ENCODE measurements around the gene WNK2. TPM values are rescaled to one million over a fixed set of nuclear protein-coding genes. Genes with fewer than 3 reads are reported as not detected.

The WNK2 gene
- total and polyA plus RNA-seq, 2 donors (not counting 3 experiments of a cell fraction or from before 2014, with no cell fraction given) = not detected

DNA sequence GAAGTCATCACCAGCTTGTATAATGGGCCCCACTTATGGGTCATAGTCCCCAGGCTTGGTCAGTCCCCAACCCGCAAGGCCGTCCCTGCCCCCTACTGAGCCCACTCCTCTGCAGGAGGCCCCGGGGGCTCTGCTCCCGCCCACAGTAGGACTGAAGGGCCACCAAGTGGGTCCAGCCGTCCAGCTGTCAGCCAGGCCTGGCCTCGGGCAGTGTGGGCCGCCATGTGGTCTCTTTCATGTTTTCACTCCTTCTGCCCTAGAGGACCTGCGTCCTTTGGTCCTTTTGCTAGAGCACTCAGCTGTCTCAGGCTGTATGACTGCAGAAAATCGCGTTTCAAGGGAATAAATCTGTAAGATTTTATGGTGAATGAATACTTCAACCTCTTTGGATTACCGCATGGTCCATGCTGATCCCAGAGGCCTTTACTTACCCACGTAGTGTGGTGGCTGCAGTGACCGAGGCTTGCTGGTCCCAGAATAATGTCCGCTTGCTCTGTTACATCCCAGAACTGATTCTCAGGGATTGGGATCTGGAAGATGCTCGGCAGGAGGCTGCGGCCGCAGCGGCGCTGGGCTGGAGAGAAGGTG is 161.8 kb downstream of the WNK2 start:
- Histone ChIP-seq H3K4me2 (ENCODE audit: insufficient read depth, low read length) (no peak overlapping the region), H3K27me3 (ENCODE audit: control insufficient read depth in 2 of 2, insufficient read depth in 2 of 2, low read length in 2 of 2) (peaks cover 16 to 24% of the 10 kb centered on the region in 2 experiments), H3K79me2 (ENCODE audit: control insufficient read depth, insufficient read depth, low read length) (no peaks in the 10 kb centered on the region), H3K36me3 (ENCODE audit: control insufficient read depth in 2 of 2, extremely low read depth in 1 of 2, insufficient read depth in 2 of 2, low read length in 2 of 2) (no peaks in the 10 kb centered on the region), H3K4me1 (ENCODE audit: control insufficient read depth, extremely low read depth, insufficient read depth, low read length) (no peaks in the 10 kb centered on the region), H4K20me1 (replicated peaks; ENCODE audit: control insufficient read depth, extremely low read depth, insufficient read depth, low read length) (no peaks in the 10 kb centered on the region), H3K9me3 (replicated peaks; ENCODE audit: control insufficient read depth, insufficient read depth, low read length) (no peaks in the 10 kb centered on the region), H3K9me1 (replicated peaks; ENCODE audit: control insufficient read depth, extremely low read depth, insufficient read depth, low read length) (no peaks in the 10 kb centered on the region), H2AFZ (ENCODE audit: low read depth, low read length) (no peak overlapping the region), H3K9ac (replicated peaks; ENCODE audit: extremely low read depth, insufficient read depth, low read length) (no peak overlapping the region), H3K27ac (ENCODE audit: insufficient read depth, low read depth, low read length) (no peak overlapping the region), H3K4me3 (replicated peaks in 1 of 3; ENCODE audit: insufficient read depth in 1 of 3, low read depth in 1 of 3, low read length in 3 of 3) (no peak overlapping the region)
- no peak for FAIRE-seq
- dilution Hi-C loops (cut with MboI; ENCODE audit: extremely low pct_ligation_motif_present, low sequenced_read_pairs) = no loop called here
- BruUV-seq (replicated peaks) = no TSS peak
- TF ChIP-seq POLR2AphosphoS5 (IDR thresholded peaks at IDR 0.05; ENCODE audit: insufficient read depth, low read depth, low read length) (no peak), GATA2 (IDR thresholded peaks at IDR 0.05; ENCODE audit: insufficient read depth, insufficient read length, low read depth, low read length) (no peak), FOS (IDR thresholded peaks at IDR 0.05; ENCODE audit: borderline replicate concordance, insufficient read depth, low read length) (no peak), MYC (IDR thresholded peaks at IDR 0.05; ENCODE audit: low read depth, low read length) (no peak), EZH2 (IDR thresholded peaks at IDR 0.05; ENCODE audit: borderline replicate concordance, low read depth, low read length, severe bottlenecking) (no peak), POLR2A (IDR thresholded peaks at IDR 0.05; ENCODE audit: low read depth, low read length) (no peak), JUN (IDR thresholded peaks at IDR 0.05; ENCODE audit: borderline replicate concordance, insufficient read depth, insufficient read length, low read depth) (no peak)
- TF ChIP-seq, protein P1, sequence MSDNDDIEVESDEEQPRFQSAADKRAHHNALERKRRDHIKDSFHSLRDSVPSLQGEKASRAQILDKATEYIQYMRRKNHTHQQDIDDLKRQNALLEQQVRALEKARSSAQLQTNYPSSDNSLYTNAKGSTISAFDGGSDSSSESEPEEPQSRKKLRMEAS (IDR thresholded peaks at IDR 0.05; ENCODE audit: insufficient read depth, insufficient read length) = no peak
- TF ChIP-seq, protein P2, sequence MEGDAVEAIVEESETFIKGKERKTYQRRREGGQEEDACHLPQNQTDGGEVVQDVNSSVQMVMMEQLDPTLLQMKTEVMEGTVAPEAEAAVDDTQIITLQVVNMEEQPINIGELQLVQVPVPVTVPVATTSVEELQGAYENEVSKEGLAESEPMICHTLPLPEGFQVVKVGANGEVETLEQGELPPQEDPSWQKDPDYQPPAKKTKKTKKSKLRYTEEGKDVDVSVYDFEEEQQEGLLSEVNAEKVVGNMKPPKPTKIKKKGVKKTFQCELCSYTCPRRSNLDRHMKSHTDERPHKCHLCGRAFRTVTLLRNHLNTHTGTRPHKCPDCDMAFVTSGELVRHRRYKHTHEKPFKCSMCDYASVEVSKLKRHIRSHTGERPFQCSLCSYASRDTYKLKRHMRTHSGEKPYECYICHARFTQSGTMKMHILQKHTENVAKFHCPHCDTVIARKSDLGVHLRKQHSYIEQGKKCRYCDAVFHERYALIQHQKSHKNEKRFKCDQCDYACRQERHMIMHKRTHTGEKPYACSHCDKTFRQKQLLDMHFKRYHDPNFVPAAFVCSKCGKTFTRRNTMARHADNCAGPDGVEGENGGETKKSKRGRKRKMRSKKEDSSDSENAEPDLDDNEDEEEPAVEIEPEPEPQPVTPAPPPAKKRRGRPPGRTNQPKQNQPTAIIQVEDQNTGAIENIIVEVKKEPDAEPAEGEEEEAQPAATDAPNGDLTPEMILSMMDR (IDR thresholded peaks at IDR 0.05; ENCODE audit: extremely low read depth in 1 of 2, insufficient read depth in 1 of 2, low read depth in 1 of 2, low read length in 2 of 2) = no peak
- ChIA-PET POLR2A (no interaction called here), CTCF (no interaction called here)
- no peak for DNase-seq (ENCODE audit: low read depth, low spot score)
- intact Hi-C loops (cut with micrococcal nuclease) = no loop called here

Measured in endothelial cell of umbilical vein (primary cell).